Ascending aorta (tissue), 2 donors: ENCODE data around the gene FAAH. TPM values are rescaled to one million over a fixed set of nuclear protein-coding genes. Genes with fewer than 3 reads are reported as not detected.

ENCODE experiments used
- DNase-seq, 2 donors: peaks; one replicate each; pipeline ENCODE4 v3.0.0-alpha.2; 2019; ENCODE audit warnings: low spot score in 2 of 2
- H3K27ac ChIP-seq, 2 donors: fragments of 200-600 bp; sonication (generic); one replicate each; pipeline ENCODE4 v1.5.1; 2016 to 2017; ENCODE audit warnings: mild to moderate bottlenecking in 1 of 2
- H3K27me3 ChIP-seq: fragments of 200-600 bp; sonication (generic); one replicate; pipeline ENCODE4 v1.5.1; 2017
- H3K36me3 ChIP-seq, 2 donors: fragments of 200-600 bp; sonication (generic); one replicate each; pipeline ENCODE4 v1.5.1; 2016
- H3K4me1 ChIP-seq, 2 donors: fragments of 200-600 bp; sonication (generic); one replicate each; pipeline ENCODE4 v1.5.1; 2016 to 2017; ENCODE audit warnings: mild to moderate bottlenecking in 1 of 2
- H3K4me3 ChIP-seq, 2 donors: fragments of 200-600 bp; sonication (generic); one replicate each; pipeline ENCODE4 v1.5.1; 2016 to 2017; ENCODE audit warnings: mild to moderate bottlenecking in 1 of 2
- H3K9me3 ChIP-seq, 2 donors: fragments of 200-600 bp; sonication (generic); one replicate each; pipeline ENCODE4 v1.5.1; 2016
- CTCF ChIP-seq, 3 experiments: fragments of 200-600 bp in 2 of 3; fragments of 450-650 bp in 1 of 3; sonication (generic) in 2 of 3; IDR thresholded peaks; one replicate each; pipeline ENCODE4 v1.5.1; 2016 to 2019; ENCODE audit warnings: antibody characterized with exemption in 3 of 3, mild to moderate bottlenecking in 1 of 3, moderate library complexity in 1 of 3
- intact Hi-C: fragments of 100-400 bp; cut with DNase I; formaldehyde crosslinking; loops from one replicate; pipeline ENCODE4 v1.15.1; 2023
- total RNA-seq: library from RNA; depleted of rRNA; stranded (reverse); fragments of >200 nt; gene quantifications from one replicate; pipeline ENCODE4 v1.1.0, GENCODE V29; 2016

Gene FAAH
- total RNA-seq, 1 donor from 2014 or later, result 6.0 TPM

- H3K27ac ChIP-seq, result no peak overlapping the region
- H3K4me3 ChIP-seq, result no peak overlapping the region
- no peaks in the 10 kb centered on the region for H3K27me3 ChIP-seq
- no peaks in the 10 kb centered on the region for H3K4me1 ChIP-seq
- H3K36me3 ChIP-seq, result no peaks in the 10 kb centered on the region
- H3K9me3 ChIP-seq, result no peaks in the 10 kb centered on the region
- TF ChIP-seq CTCF (IDR thresholded peaks at IDR 0.05), result no peak
- intact Hi-C loops, result no loop called here
- DNase-seq, result no peak
Observed at GRCh38 chr1:46458846-46459245, 64.7 kb downstream of the FAAH start.

GRCh38 chr1:46459315-46459714, 65.2 kb downstream of the FAAH start:
- H3K9me3 ChIP-seq, result no peaks in the 10 kb centered on the region
- no peaks in the 10 kb centered on the region for H3K27me3 ChIP-seq
- H3K27ac ChIP-seq, result no peak overlapping the region
- DNase-seq, result no peak
- TF ChIP-seq CTCF (IDR thresholded peaks at IDR 0.05), result no peak
- intact Hi-C loops, result no loop called here
- no peaks in the 10 kb centered on the region for H3K4me1 ChIP-seq
- H3K4me3 ChIP-seq, result no peak overlapping the region
- no peaks in the 10 kb centered on the region for H3K36me3 ChIP-seq

- no peak for TF ChIP-seq CTCF (IDR thresholded peaks at IDR 0.05)
- Histone ChIP-seq H3K4me1 (no peaks in the 10 kb centered on the region), H3K27me3 (no peaks in the 10 kb centered on the region), H3K4me3 (no peak overlapping the region), H3K9me3 (no peaks in the 10 kb centered on the region), H3K27ac (no peak overlapping the region), H3K36me3 (no peaks in the 10 kb centered on the region)
- intact Hi-C loops, result no loop called here
- DNase-seq, result no peak
Observed at GRCh38 chr1:46461017-46461808, 67.1 kb downstream of the FAAH start.

- H3K9me3 ChIP-seq, result no peaks in the 10 kb centered on the region
- H3K27ac ChIP-seq, result no peak overlapping the region
- intact Hi-C loops, result no loop called here
- peaks cover 2% of the 10 kb centered on the region in 2 donors for H3K4me1 ChIP-seq
- H3K27me3 ChIP-seq, result no peaks in the 10 kb centered on the region
- no peaks in the 10 kb centered on the region for H3K36me3 ChIP-seq
- H3K4me3 ChIP-seq, result no peak overlapping the region
- no peak for TF ChIP-seq CTCF (IDR thresholded peaks at IDR 0.05)
- DNase-seq, result no peak
Observed at GRCh38 chr1:46461809-46462448, 67.8 kb downstream of the FAAH start.

Other genes with a start within 250 kb of the FAAH start
- gene TSPAN1, start 219.2 kb upstream of the FAAH start, total RNA-seq, result 8.9 TPM
- gene P3R3URF, start 217.8 kb upstream of the FAAH start, total RNA-seq, result not detected
- gene POMGNT1, start 195.9 kb upstream of the FAAH start, total RNA-seq, result 122 TPM
- 7.2 TPM for gene LURAP1, start 191.0 kb upstream of the FAAH start, total RNA-seq
- not detected for gene RAD54L, start 146.6 kb upstream of the FAAH start, total RNA-seq
- 102 TPM for gene LRRC41, start 90.7 kb upstream of the FAAH start, total RNA-seq
- gene UQCRH, start 90.6 kb upstream of the FAAH start, total RNA-seq, result 120 TPM
- gene NSUN4, start 53.5 kb upstream of the FAAH start, total RNA-seq, result 6.1 TPM
- not detected for gene DMBX1, start 95.5 kb downstream of the FAAH start, total RNA-seq
- not detected for gene KNCN, start 157.3 kb downstream of the FAAH start, total RNA-seq
- gene MKNK1, start 210.0 kb downstream of the FAAH start, total RNA-seq, result 47.8 TPM
- 16.1 TPM for gene MOB3C, start 222.5 kb downstream of the FAAH start, total RNA-seq